GM12878 (cell line): ENCODE measurements around the gene GOLT1B.

ENCODE experiments used
- CTCF ChIP-seq, 3 experiments: IDR thresholded peaks in 2 of 3; conservative IDR thresholded peaks in 1 of 3; 2 replicates each; pipeline ENCODE4 v1.5.1; 2011; ENCODE audit warnings: low read depth in 3 of 3, low read length in 3 of 3, mild to moderate bottlenecking in 3 of 3, control low read depth in 2 of 3, moderate library complexity in 2 of 3, inconsistent platforms in 1 of 3, mixed read lengths in 1 of 3; ENCODE audit not compliant: control insufficient read depth in 2 of 3, insufficient read depth in 1 of 3; ENCODE audit errors: extremely low read depth in 1 of 3
- EP300 ChIP-seq, 2 experiments: fragments of 150-350 bp in 1 of 2; IDR thresholded peaks; 2 replicates each; pipeline ENCODE4 v1.6.1; 2011 to 2012; ENCODE audit warnings: low read depth in 2 of 2, low read length in 2 of 2, borderline replicate concordance in 1 of 2, improper control_type of control experiment in 1 of 2, inconsistent platforms in 1 of 2; ENCODE audit not compliant: control insufficient read depth in 1 of 2
- ESRRA ChIP-seq: IDR thresholded peaks from 2 replicates; pipeline ENCODE4 v1.6.1; 2012; ENCODE audit warnings: mild to moderate bottlenecking, low read length, improper control_type of control experiment
- EZH2 ChIP-seq: IDR thresholded peaks from 2 replicates; pipeline ENCODE4 v1.6.1; 2012; ENCODE audit warnings: low read depth, mild to moderate bottlenecking, control low read depth, inconsistent platforms, low read length, borderline replicate concordance; ENCODE audit not compliant: control insufficient read depth
- MTA3 ChIP-seq: IDR thresholded peaks from 2 replicates; pipeline ENCODE4 v1.6.1; 2012; ENCODE audit warnings: low read length, inconsistent platforms, borderline replicate concordance
- NFYB ChIP-seq: IDR thresholded peaks from 2 replicates; pipeline ENCODE4 v1.6.1; 2011; ENCODE audit warnings: low read depth, mild to moderate bottlenecking, low read length, improper control_type of control experiment, moderate library complexity; ENCODE audit not compliant: insufficient read depth
- POLR2AphosphoS2 ChIP-seq: IDR thresholded peaks from 2 replicates; pipeline ENCODE4 v1.6.1; 2011; ENCODE audit warnings: low read depth, mild to moderate bottlenecking, low read length, improper control_type of control experiment, moderate library complexity
- POLR2AphosphoS5 ChIP-seq: IDR thresholded peaks from 2 replicates; pipeline ENCODE4 v1.6.1; 2011; ENCODE audit warnings: mild to moderate bottlenecking, low read length, inconsistent platforms
- RUNX3 ChIP-seq: IDR thresholded peaks from 2 replicates; pipeline ENCODE4 v1.6.1; 2012; ENCODE audit warnings: low read length, inconsistent platforms
- SMC3 ChIP-seq: IDR thresholded peaks from 2 replicates; pipeline ENCODE4 v1.6.1; 2011; ENCODE audit warnings: low read length, improper control_type of control experiment, borderline replicate concordance
- SP1 ChIP-seq: IDR thresholded peaks from one replicate; pipeline ENCODE4 v1.6.1; 2011; ENCODE audit warnings: low read depth, low read length
- YY1 ChIP-seq: IDR thresholded peaks from 2 replicates; pipeline ENCODE4 v1.6.1; 2011; ENCODE audit warnings: low read depth, mild to moderate bottlenecking, low read length
- ZBTB40 ChIP-seq: fragments of 450-650 bp; IDR thresholded peaks from 2 replicates; pipeline ENCODE4 v1.6.1; 2016; ENCODE audit warnings: mild to moderate bottlenecking, moderate library complexity, borderline replicate concordance
- ZNF687 ChIP-seq: fragments of 450-650 bp; IDR thresholded peaks from 2 replicates; pipeline ENCODE4 v1.6.1; 2017; ENCODE audit warnings: mild to moderate bottlenecking, moderate library complexity

- TF ChIP-seq EZH2 (no peak), ZNF687 (no peak), POLR2AphosphoS5 (no peak), NFYB (no peak), SMC3 (no peak), ZBTB40 (no peak), RUNX3 (no peak), SP1 (no peak), POLR2AphosphoS2 (no peak), ESRRA (no peak), CTCF (IDR thresholded peaks at IDR 0.05 in 2 of 3, conservative IDR thresholded peaks at IDR 0.05 in 1 of 3; ENCODE audit: control insufficient read depth in 2 of 3, extremely low read depth in 1 of 3, insufficient read depth in 1 of 3, low read depth in 3 of 3, low read length in 3 of 3) (no peak), MTA3 (no peak), YY1 (no peak), EP300 (IDR thresholded peaks at IDR 0.05; ENCODE audit: borderline replicate concordance in 1 of 2, control insufficient read depth in 1 of 2, low read depth in 2 of 2, low read length in 2 of 2) (no peak)
These were observed 8.2 kb downstream of the GOLT1B start for GRCh38 chr12:21509768-21510167.
